ELF-1 (cell line): ENCODE data around the gene ZC3H6.

ENCODE experiments used
- DNase-seq: peaks from one replicate; pipeline ENCODE4 v3.0.0-alpha.2; 2016; ENCODE audit warnings: low read depth, low spot score

The ZC3H6 gene, protein sequence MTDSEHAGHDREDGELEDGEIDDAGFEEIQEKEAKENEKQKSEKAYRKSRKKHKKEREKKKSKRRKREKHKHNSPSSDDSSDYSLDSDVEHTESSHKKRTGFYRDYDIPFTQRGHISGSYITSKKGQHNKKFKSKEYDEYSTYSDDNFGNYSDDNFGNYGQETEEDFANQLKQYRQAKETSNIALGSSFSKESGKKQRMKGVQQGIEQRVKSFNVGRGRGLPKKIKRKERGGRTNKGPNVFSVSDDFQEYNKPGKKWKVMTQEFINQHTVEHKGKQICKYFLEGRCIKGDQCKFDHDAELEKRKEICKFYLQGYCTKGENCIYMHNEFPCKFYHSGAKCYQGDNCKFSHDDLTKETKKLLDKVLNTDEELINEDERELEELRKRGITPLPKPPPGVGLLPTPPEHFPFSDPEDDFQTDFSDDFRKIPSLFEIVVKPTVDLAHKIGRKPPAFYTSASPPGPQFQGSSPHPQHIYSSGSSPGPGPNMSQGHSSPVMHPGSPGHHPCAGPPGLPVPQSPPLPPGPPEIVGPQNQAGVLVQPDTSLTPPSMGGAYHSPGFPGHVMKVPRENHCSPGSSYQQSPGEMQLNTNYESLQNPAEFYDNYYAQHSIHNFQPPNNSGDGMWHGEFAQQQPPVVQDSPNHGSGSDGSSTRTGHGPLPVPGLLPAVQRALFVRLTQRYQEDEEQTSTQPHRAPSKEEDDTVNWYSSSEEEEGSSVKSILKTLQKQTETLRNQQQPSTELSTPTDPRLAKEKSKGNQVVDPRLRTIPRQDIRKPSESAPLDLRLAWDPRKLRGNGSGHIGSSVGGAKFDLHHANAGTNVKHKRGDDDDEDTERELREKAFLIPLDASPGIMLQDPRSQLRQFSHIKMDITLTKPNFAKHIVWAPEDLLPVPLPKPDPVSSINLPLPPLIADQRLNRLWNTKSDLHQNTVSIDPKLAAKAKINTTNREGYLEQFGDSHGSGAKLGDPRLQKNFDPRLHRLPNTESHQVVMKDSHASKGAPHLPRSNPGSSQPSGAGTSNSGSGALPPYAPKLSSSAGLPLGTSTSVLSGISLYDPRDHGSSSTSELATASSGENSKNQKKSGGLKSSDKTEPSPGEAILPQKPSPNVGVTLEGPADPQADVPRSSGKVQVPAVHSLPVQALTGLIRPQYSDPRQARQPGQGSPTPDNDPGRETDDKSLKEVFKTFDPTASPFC

DNA sequence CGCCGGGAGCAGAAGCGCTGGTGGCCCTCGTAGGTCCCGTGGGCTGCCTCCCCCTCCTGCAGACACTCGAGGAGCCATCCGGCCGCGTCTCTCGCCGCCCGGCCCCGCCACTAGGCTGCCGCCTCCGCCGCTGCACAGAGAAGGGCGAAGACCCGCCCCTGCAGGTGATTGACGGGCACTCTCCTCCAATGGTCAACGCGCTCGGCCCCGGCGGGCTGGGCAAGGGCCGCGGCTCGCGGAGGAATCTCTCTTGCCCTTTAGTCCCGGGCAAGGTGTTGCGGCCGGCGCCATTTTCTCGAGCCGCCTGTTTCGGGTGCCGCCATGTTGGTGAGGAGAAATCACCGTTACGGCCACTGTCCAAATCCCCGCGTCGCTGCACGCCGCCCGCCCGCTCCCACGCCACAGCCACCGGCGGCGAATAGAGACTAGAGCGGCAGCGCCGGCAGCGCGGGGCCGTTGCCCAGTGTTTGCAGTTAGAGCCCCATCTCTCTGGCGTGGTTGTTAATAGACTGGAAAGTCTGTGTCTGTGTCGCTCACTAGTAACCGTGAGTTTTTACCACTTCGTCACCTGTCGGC, at the start of gene ZC3H6:
Gene ZC3H6, plus strand, starts transcription at position 287 of the 576 bp plus-strand sequence. CDS start 398 bp downstream, outside the sequence.
- DNase-seq: peak; percentile 98

- DNase-seq: no peak
Measured at GRCh38 chr2:112229348-112229747, 46.0 kb upstream of the ZC3H6 start.

DNA sequence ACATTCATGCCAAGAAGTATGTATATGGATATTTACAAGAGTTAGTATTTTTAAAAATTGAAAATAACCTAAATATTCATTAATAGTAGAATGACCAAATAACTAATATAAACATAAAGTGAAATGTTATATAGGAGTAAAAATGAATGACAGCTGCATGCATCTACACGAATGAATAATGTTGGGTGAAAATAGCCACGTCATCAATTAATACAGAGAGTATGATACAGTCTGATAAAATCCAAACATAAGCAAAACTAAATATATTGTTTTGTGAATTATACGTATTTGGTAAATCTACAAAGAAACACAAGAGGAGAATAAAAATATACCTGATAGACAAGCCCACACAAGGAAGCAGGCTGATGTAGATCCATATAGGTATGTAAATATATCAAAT, 45.0 kb upstream of the ZC3H6 start:
- no peak for DNase-seq

DNA sequence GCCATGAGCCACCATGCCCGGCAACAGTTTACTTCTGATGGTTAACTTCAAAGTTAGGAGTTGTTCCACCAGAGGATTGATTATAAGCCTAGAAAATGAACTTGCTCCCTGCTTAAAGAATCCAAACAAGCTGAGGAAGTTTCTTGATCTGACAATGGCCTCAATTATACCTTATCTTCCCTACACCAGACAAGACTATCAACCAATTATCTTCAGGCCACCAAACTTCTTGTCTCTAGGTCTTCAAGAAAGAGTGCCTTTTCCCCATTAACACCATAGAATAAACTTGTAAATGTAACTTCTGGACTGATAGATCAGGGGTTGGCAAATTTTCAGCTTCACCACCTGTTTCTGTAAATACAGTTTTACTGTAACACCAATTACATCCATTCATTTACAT, 35.5 kb upstream of the ZC3H6 start:
- no peak for DNase-seq

DNA sequence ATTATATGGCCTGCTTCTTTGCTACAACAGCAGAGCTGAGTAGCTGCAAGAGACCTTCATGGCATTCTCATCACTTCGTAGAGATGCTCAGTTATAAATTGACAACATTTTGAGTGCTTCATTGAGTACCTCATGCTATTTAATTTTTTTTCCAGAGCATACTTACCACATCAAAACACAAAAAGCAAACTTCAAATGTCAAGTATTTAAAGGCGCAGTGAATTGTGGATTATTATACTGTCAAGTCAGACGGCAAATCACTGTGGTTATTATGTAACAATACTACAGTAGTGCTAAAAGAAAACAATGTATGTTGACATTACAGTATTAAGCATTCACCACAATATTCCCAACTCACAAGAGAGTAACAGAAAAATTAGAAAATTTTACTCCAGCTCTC, 33.0 kb upstream of the ZC3H6 start:
- DNase-seq: no peak

DNA sequence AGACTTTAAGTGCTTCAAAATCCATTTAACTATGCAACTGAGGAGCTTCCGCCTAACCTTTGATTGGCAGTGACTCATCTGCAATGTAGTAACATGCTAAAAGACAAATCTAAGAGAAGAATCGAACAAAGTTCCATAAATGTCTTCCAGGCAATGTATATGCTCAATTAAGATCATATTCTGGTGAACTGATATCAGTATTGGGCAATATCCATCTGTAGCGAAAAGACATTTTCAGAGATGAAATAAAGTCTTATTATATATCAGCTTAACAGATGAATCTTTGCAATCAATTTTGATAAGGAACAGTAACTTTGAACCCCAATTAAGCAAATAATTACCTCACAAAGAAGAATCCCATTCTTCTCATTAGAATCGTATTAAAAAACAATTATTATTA, 32.2 kb upstream of the ZC3H6 start:
- no peak for DNase-seq

DNA sequence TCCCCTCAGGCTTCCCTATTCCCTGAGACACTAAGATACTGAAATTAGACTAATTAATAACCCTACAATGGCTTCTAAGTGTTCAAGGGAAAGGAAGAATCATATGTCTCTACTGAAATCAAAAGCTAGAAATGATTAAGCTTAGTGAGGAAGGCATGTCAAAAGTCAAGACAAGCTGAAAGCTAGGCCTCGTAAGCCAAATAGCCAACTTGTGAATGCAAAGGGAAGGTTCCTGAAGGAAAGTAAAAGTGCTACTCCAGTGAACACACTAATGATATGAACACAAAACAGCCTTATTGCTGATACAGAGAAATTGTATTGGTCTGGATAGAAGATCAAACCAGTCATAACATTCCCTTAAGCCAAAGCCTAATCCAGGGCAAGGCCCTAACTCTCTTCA, 30.5 kb upstream of the ZC3H6 start:
- DNase-seq: no peak

- DNase-seq: no peak
Measured at GRCh38 chr2:112251271-112251670, 24.1 kb upstream of the ZC3H6 start.

DNA sequence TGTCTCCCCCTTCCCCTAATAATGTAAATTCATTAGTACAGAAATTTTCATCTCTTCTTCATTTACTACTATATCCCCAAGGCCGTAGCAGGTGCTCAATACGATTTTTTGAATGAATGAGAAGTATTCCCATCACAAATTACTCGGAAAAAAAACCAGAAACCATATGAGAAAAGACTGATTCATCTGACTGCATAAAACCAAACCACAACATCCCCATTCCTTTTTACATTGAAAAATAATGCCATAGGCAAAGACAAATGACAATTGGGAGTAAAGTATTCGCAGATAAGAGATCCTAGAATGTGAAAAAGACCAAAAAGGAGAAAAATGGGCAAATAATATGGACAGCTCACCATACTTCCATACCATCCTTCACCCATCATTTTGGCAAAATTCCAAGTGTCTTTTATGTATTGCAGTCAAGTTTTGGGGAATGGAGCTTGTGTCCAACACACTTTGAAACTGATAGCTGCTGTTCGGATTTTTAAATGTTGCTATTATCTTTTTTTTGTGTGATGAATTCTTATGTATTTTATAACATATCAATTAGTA, 22.1 kb upstream of the ZC3H6 start:
- DNase-seq: no peak

GRCh38 chr2:112254466-112255240, 20.7 kb upstream of the ZC3H6 start, which contains the start of gene ZC3H8:
Gene ZC3H8, minus strand, starts transcription at chr2:112255042. Its CDS starts 61 bp downstream, at chr2:112254981.
- peak; percentile 94 for DNase-seq

DNA sequence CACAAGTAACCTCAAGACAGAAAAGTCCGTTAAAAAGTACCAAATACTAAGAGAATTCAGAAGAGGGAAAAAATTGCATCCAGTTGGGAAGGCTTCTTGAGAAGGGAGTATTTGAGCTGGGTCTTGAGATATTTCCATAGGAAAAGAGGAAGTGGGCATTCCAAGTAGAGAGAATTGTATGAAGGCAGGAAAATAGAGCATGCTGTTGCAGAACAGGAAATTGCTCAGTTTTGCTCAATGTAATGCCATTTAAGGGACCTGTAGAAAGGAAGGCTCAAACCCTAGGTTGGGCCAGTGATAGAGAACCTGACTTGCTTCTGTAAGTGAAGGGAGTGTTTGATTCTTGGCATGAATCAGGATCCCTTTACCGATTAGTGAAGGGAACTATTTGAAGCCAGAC, 19.5 kb upstream of the ZC3H6 start:
- no peak for DNase-seq

DNA sequence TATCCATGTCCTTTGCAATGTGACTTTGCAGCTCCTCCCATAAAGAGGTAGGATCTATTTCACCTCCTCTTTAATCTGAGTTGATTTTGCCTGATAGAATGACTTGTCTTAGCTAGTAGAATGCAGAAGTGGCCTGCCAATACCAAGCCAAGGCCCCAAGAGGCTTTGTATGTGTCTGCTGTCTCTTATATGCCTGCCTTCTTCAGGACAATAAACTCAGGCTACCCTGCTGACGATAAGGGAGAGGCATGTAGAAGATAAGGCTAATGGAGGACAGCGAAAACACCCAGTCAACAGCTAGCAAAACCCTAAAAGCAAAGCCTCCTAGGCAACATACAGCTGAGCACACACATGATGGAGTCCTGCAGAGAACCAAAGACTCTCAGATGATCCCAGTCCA, 18.7 kb upstream of the ZC3H6 start:
- peak; percentile 7 for DNase-seq

DNA sequence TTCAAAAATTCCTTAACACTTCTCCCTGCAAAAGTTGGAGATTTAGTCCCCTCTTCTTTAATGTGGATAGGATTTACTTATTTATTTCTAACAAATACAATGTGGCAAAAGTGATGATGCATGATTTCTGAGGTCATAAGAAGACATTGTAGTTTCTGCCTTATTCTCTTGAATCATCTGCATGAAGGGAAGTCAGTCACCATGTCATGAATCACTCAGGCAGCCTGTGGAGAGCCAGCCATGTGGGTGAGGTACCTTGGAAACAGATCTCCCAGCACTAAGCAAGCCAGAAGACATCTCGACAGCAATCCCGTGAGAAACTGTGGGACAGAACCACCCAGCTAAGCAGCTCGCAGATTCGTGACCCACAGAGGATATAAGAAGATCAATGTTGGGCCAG, 17.8 kb upstream of the ZC3H6 start:
- DNase-seq: no peak

DNA sequence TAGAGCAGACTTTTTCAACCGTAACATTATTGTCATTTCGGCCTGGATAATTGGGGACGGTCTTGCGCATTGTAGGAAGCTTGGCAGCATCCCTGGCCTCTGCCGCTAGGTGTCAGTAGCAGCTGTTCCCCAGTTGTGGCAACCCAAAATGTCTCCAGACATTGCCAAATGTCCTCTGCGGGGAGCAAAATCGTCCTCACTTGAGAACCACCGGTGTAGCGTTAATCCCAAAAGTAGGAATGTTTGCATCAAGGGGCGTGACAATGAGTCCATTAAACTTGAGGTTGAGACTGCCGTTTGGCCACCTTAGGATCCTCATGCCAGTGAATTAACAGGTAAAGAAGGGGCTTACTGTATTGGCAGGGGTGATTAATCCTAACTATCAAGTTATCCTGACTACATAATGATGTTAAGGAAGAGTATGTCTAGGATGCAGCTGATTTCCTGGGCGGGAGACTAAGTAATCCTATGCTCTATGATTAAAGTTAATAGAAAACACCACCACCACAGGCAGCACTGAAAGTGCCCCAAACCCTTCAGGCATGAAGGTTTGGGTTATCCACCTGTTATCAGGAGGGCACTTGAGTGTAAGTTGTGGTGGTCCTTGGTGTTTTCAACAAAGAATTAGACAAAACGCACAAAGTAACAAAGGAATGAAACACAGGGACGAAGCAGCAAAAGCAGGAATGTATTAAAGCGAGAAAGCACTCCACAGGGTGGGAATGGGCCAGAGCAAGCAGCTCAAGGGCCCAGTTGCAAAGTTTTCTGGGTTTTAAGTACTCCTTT, 15.7 kb upstream of the ZC3H6 start:
- DNase-seq: peak; percentile 84

GRCh38 chr2:112260295-112260625, 15.1 kb upstream of the ZC3H6 start:
- peak; percentile 8 for DNase-seq

- no peak for DNase-seq
Measured at GRCh38 chr2:112262876-112263275, 12.5 kb upstream of the ZC3H6 start.

- DNase-seq: no peak
Measured at GRCh38 chr2:112268547-112268946, 6.8 kb upstream of the ZC3H6 start.

- DNase-seq: no peak
Measured at GRCh38 chr2:112272669-112273068, 2.7 kb upstream of the ZC3H6 start.

DNA sequence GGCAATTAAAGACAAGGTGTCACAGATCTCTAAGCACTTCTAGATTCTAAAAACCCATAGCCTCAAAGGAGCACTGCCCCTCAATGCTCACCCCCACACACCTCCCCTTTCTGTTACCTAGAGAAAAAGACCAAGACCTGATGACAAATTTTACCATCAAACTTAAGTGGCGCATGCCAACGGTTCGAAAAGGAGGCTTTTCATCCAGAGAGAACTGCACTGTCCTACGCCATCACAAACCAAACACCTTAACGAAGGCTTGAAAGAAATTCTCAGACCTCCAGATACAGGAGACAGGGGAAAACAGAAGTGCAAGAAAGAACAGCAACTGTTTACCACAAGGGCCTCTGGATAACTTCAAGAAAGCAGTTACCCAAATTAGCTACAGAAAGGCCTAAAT, 2.0 kb upstream of the ZC3H6 start:
- no peak for DNase-seq
